SHP77 treated with DMSO at 0.1 percent for 48 hours (cell line): Measurements from ENCODE around the gene UNC45B.
"Not testable (repeated sequence)": the region's sequence is repeated elsewhere in the genome, so short reads cannot be mapped to it uniquely, and the experiment has no call there.

Experiments used
- DNase-seq: peaks from one replicate; lab custom pipeline; 2025; lab: John Stamatoyannopoulos, UW

UNC45B gene

DNA sequence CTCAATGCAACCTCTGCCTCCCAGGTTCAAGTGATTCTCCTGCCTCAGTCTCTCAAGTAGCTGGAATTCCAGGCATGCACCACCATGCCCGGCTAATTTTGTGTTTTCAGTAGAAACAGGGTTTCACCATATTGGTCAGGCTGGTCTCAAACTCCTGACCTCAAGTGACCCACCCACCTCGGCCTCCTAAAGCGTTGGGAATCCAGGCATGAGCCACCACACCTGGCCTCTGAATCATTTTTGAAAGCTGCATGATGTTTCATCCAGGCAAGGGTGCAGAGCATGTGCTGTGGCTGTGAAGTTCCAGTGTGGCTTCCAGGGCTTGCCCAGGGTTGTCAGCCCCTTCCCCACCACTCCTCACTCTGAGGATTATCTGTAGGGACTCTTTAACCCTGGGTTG, 24.7 kb downstream of the UNC45B start:
- not testable (repeated sequence) for DNase-seq

DNA sequence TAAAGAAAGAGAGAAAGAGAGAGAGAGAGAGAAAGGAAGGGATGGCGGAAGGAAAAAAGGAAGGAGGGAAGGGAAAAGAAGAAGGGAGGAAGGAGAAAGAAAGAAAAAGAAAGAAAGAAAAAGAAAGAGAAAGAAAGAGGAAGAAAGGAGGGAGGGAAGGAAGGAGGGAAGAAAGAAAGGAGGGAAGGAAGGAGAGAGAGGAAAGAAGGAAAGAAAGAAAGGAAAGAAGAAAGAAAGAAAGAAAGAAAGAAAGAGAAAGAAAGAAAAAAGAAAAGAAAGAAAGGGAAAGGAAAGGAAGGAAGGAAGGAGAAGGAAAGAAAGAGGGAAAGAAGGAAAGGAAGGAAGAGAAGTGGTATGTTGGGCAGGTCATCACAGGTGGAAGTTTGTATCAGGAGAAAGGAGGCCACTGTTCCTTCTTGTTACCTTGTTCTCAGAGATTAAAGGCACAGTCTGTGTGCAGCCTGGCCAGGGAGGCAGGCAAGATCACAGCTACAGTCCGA, 27.3 kb downstream of the UNC45B start:
- no peak for DNase-seq

- DNase-seq = no peak
These were observed 28.2 kb downstream of the UNC45B start for GRCh38 chr17:35175638-35176415.

GRCh38 chr17:35176897-35177296, 29.3 kb downstream of the UNC45B start:
- no peak for DNase-seq

- DNase-seq = not testable (repeated sequence)
These were observed 31.8 kb downstream of the UNC45B start for GRCh38 chr17:35179379-35179778.

DNA sequence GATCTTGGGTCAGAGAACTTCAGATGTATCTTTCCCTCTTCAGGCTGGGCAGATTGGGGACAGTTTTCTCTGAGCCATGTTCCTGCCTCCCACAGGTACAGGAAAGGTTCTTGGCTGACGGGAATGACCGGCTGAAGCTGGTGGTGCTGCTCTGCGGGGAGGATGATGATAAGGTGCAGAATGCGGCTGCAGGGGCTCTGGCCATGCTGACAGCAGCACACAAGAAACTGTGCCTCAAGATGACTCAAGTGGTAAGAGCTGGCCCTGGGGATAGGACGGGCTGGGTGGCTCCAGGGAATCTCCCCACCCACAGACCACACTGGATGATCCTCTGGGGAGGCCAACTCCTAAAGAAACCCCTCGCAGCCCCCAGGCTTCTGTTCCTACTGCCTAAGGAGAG, 35.7 kb downstream of the UNC45B start:
- DNase-seq = no peak

GRCh38 chr17:35184274-35184673, 36.7 kb downstream of the UNC45B start:
- no peak for DNase-seq

GRCh38 chr17:35185849-35186248, 38.2 kb downstream of the UNC45B start:
- DNase-seq = no peak

DNA sequence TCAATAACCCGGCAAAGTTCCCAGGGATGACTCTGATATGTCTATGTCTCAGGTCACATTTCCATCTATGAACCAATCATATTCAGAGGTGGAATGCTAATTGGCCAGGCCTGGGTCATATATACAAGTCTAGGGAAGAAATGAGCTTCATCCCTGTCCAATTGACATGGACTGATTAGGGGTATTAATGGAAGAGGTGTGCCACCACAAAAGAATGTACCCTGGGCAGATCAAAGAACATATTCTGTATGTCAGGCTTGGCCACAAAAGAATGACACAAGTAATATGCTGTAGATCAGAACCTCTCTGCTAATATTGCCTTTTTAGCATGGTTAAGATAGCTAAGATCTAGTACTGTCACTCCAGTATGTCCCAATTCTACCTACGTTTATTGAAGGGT, 39.9 kb downstream of the UNC45B start:
- no peak for DNase-seq

GRCh38 chr17:35188111-35188510, 40.5 kb downstream of the UNC45B start:
- DNase-seq = no peak

GRCh38 chr17:35189291-35189690, 41.7 kb downstream of the UNC45B start:
- no peak for DNase-seq

GRCh38 chr17:35191001-35191695, 43.5 kb downstream of the UNC45B start:
- no peak for DNase-seq

DNA sequence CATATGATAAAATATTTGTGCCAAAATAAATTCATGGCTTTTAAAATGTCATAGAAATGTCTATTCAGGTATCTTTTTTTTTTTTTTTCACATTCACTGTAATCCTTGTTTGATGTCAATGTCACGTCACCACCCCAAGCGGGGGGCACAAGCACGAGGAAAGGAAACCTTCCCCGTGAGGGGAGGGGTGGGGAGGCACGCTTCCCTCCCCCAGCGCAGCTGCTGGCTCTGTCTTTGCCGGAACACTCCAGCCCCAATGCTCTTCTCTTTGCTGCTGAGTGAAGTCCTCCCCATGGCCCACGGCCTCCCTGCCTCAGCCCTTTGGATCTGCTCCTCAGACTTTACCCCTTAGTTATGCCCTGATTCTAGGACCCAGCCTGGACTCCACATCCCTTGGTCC, 45.1 kb downstream of the UNC45B start:
- no peak for DNase-seq

- not testable (repeated sequence) for DNase-seq
These were observed 46.4 kb downstream of the UNC45B start, which contains the start of gene SLC35G3 for GRCh38 chr17:35194001-35194400. SLC35G3 (minus strand) TSS chr17:35194393; CDS start chr17:35194307, 86 bp downstream.

DNA sequence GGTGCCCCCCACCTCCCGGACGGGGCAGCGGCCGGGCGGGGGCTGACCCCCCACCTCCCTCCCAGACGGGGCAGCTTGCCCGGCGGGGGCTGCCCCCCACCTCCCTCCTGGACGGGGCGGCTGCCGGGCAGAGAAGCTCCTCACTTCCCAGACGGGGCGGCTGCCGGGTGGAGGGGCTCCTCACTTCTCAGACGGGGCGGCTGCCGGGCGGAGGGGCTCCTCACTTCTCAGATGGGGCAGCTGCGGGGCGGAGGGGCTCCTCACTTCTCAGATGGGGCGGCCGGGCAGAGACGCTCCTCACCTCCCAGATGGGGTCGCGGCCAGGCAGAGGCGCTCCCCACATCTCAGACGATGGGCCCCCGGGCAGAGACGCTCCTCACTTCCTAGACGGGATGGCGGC, 47.4 kb downstream of the UNC45B start:
- not testable (repeated sequence) for DNase-seq

DNA sequence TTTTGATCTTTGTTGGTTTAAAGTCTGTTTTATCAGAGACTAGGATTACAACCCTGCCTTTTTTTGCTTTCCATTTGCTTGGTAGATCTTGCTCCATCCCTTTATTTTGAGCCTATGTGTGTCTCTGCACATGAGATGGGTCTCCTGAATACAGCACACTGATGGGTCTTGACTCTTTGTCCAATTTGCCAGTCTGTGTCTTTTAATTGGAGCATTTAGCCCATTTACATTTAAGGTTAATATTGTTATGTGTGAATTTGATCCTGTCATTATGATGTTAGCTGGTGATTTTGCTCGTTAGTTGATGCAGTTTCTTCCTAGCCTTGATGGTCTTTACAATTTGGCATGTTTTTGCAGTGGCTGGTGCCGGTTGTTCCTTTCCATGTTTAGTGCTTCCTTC, 55.0 kb downstream of the UNC45B start:
- not testable (repeated sequence) for DNase-seq

- no peak for DNase-seq
These were observed 63.1 kb downstream of the UNC45B start for GRCh38 chr17:35210741-35211140.

DNA sequence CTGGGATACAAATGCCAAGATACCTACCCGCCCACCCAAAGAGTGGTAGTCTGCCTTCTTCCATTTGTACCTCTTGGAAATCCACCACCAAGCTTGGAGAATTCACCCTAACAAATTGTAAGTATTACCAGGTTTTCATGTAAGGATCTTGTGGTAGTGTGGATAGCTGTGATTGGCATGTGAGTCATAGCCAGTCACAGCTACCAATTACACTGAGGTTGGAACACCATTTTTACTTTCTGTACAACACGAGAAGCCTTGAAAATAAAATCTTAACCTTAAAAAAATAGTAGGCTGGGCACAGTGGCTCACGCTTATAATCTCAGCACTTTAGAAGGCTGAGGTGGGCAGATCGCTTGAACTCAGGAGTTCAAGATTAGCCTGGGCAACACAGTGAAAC, 65.1 kb downstream of the UNC45B start:
- no peak for DNase-seq

DNA sequence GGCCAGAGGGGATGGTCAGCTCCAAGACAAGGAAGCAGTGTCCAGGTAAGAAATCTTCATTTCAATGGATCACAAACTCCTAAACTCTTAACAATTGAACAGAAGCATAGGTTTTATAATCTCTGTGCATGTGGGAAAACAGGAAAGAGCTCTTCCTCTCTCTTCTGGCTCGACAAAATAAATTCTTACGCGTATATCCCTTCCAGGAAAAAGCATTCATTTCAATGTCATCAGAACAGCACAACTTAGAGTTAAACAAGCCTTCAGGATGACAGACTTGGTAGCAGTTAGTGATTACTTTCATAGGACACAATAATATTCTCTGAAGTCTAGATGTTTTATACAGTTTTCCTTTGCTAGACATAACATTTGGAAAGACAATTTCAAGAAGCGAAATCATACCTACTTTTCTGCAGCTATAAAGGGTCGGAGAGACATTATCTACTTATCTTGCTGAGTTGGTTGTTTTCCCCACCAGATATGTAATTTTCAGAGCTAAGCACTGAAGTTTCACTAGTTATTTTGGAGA, 65.9 kb downstream of the UNC45B start:
- no peak for DNase-seq

DNA sequence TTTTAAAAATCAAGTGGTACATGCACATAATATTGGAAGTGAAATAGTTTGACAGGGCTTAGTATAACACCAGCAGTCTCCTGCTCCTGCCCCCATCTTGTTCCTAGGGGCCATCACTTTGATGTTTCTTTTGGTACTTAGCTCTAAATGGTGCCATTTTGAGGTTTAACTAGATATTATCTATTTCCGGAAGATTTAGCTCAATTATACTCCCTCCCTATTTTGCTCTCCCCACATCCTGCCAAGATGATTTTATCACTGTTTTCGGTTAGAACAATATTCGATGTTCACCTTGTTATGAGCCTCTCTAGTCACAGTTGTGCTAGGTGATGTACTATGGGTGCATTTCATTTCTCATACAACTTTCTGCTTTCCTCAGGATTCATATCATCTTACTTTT, 66.6 kb downstream of the UNC45B start:
- DNase-seq = no peak

DNA sequence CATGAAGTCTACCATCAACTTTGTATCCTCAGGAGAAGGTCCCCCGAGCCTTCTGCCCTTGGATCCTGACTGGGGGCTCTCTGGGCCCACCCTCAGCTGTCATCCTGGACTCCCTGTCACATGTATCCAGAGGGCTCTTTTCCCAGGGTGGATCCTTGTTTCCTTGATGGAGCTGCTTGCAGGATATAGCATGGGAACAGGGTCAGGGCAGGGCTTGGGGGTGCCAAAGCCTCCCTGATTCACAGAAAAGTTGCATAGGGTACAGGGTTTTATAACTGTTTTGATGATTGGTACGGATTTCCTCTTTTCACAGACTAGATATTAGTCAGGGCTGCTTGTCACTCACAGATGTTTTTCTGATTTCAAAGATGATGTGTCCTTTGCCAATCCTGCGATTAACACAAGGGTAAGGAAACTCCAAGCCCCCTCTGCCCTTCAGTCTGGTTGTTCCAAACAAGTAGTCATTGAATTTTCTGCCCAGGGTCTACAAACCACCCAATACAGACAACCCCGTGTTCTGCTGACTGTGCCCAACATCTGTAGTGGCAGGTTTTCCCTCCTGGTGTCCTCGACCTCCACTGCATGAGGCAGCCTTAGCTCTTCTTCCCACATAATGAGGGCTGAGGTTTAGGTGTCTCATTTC, 67.1 kb downstream of the UNC45B start:
- no peak for DNase-seq

GRCh38 chr17:35217107-35217506, 69.5 kb downstream of the UNC45B start:
- no peak for DNase-seq

GRCh38 chr17:35218915-35219314, 71.3 kb downstream of the UNC45B start:
- no peak for DNase-seq
